ENCODE data around the gene SMR3A. TPM values are rescaled to one million over a fixed set of nuclear protein-coding genes. Genes with fewer than 3 reads are reported as not detected.

SMR3A gene
- polyA plus RNA-seq, 2 of the 4 experiments (the other 2 are of a cell fraction) = not detected

- no peak for DNase-seq (ENCODE audit: low read depth in 1 of 2, low spot score in 1 of 2)
- CTCF ChIA-PET = interaction anchor here (1.3 kb wide), 1 partner anchor 11 kb away, joined by 3 read pairs; no protein-coding TSS in a partner anchor
- Histone ChIP-seq H3K9me3 (no peaks in the 10 kb centered on the region), H3K4me1 (no peaks in the 10 kb centered on the region), H3K27ac (no peak overlapping the region), H3K4me2 (no peak overlapping the region), H3K4me3 (no peak overlapping the region)
- ATAC-seq = no peak
- POLR2A ChIA-PET = no interaction called here
- no peak for FAIRE-seq
- TF ChIP-seq GATA3 (IDR thresholded peaks at IDR 0.05; ENCODE audit: borderline replicate concordance) (no peak), EHF (CRISPR knock-in tag; IDR thresholded peaks at IDR 0.05) (no peak), RARB (CRISPR knock-in tag; IDR thresholded peaks at IDR 0.05) (no peak), HES2 (IDR thresholded peaks at IDR 0.05) (no peak), EHMT2 (IDR thresholded peaks at IDR 0.05; ENCODE audit: low read depth) (no peak), CTCF (IDR thresholded peaks at IDR 0.05) (no peak), MAZ (IDR thresholded peaks at IDR 0.05; ENCODE audit: borderline replicate concordance, low read depth, low read length) (no peak), TFCP2L1 (CRISPR knock-in tag; IDR thresholded peaks at IDR 0.05) (no peak), ZSCAN20 (CRISPR knock-in tag; IDR thresholded peaks at IDR 0.05) (no peak), RFX5 (IDR thresholded peaks at IDR 0.05) (no peak), CHD4 (IDR thresholded peaks at IDR 0.05; ENCODE audit: borderline replicate concordance) (no peak), PHF8 (IDR thresholded peaks at IDR 0.05; ENCODE audit: borderline replicate concordance, low read depth) (no peak), JUNB (IDR thresholded peaks at IDR 0.05) (no peak)
- TF ChIP-seq, protein P1, sequence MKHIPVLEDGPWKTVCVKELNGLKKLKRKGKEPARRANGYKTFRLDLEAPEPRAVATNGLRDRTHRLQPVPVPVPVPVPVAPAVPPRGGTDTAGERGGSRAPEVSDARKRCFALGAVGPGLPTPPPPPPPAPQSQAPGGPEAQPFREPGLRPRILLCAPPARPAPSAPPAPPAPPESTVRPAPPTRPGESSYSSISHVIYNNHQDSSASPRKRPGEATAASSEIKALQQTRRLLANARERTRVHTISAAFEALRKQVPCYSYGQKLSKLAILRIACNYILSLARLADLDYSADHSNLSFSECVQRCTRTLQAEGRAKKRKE (CRISPR knock-in tag; IDR thresholded peaks at IDR 0.05; ENCODE audit: low read depth) = no peak
- 20% methylated on average over 5 of the region's 5 CpGs for WGBS (ENCODE audit: missing lambda C conversion rate)
Measured at GRCh38 chr4:70336043-70336442, 24.5 kb upstream of the SMR3A start.

DNA sequence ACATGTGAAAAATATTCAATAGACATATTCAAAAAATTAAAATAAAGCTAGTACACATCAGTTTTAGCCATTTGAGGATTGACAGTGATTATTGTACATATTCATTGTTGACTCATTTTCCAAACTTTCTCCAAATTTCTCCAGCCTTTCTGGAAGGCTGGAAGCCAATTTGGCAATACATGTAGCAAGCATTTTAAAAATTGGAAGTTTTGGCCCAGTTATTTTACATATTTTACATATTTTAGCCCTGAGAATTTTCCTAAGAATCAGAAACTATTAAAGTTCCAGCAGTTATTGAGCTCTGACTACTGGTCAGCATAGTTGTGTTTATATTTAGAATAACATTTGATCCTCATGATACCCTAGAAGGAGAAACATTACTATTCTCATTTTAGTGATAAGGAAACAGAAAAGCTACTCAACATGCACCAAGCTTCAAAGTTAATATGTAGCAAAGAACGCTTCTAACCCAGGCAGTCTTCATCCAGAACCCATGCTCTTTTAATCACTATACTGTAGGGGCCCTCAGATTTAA is 22.6 kb upstream of the SMR3A start:
- ATAC-seq (no peak), FAIRE-seq (no peak), DNase-seq (ENCODE audit: low read depth in 1 of 2, low spot score in 1 of 2) (no peak)
- CTCF ChIA-PET = no interaction called here
- no peak overlapping the region for H3K4me2 ChIP-seq
- 0% methylated on average over 1 of the region's 1 CpG for WGBS (ENCODE audit: missing lambda C conversion rate)
- no peaks in the 10 kb centered on the region for H3K9me3 ChIP-seq
- no peak overlapping the region for H3K27ac ChIP-seq
- no peaks in the 10 kb centered on the region for H3K4me1 ChIP-seq
- TF ChIP-seq CBX2 (IDR thresholded peaks at IDR 0.05; ENCODE audit: borderline replicate concordance, low read depth) (no peak), RNF2 (IDR thresholded peaks at IDR 0.05; ENCODE audit: borderline replicate concordance, low read depth) (no peak), HES2 (IDR thresholded peaks at IDR 0.05) (no peak), RCOR1 (IDR thresholded peaks at IDR 0.05; ENCODE audit: low read depth, low read length) (no peak), MAZ (IDR thresholded peaks at IDR 0.05; ENCODE audit: borderline replicate concordance, low read depth, low read length) (no peak), CHD4 (IDR thresholded peaks at IDR 0.05; ENCODE audit: borderline replicate concordance) (no peak), NR3C1 (IDR thresholded peaks at IDR 0.05) (no peak), POLR2AphosphoS2 (conservative IDR thresholded peaks at IDR 0.05; ENCODE audit: low read length) (no peak), JUN (IDR thresholded peaks at IDR 0.05) (no peak), HOXB13 (CRISPR knock-in tag; IDR thresholded peaks at IDR 0.05; ENCODE audit: low read depth) (no peak), HOXA7 (CRISPR knock-in tag; IDR thresholded peaks at IDR 0.05) (no peak)
- TF ChIP-seq, protein P2, sequence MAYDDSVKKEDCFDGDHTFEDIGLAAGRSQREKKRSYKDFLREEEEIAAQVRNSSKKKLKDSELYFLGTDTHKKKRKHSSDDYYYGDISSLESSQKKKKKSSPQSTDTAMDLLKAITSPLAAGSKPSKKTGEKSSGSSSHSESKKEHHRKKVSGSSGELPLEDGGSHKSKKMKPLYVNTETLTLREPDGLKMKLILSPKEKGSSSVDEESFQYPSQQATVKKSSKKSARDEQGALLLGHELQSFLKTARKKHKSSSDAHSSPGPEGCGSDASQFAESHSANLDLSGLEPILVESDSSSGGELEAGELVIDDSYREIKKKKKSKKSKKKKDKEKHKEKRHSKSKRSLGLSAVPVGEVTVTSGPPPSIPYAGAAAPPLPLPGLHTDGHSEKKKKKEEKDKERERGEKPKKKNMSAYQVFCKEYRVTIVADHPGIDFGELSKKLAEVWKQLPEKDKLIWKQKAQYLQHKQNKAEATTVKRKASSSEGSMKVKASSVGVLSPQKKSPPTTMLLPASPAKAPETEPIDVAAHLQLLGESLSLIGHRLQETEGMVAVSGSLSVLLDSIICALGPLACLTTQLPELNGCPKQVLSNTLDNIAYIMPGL (CRISPR knock-in tag; IDR thresholded peaks at IDR 0.05; ENCODE audit: borderline replicate concordance) = no peak
- POLR2A ChIA-PET = no interaction called here
- no peak overlapping the region for H3K4me3 ChIP-seq
